GM12891 (cell line): ENCODE data around the gene PCGF3.

Experiments used
- PAX5 ChIP-seq: IDR thresholded peaks from 2 replicates; pipeline ENCODE4 v1.6.1; 2011; ENCODE audit warnings: low read length, moderate library complexity, mild to moderate bottlenecking; ENCODE audit not compliant: insufficient read depth, severe bottlenecking
- POLR2A ChIP-seq: IDR thresholded peaks from 2 replicates; pipeline ENCODE4 v1.6.1; 2011; ENCODE audit warnings: low read depth, low read length, control low read depth
- POLR2AphosphoS5 ChIP-seq: IDR thresholded peaks from 2 replicates; pipeline ENCODE4 v1.6.1; 2011; ENCODE audit warnings: low read depth, low read length, control low read depth
- TAF1 ChIP-seq: IDR thresholded peaks from 2 replicates; pipeline ENCODE4 v1.6.1; 2011; ENCODE audit warnings: low read depth, low read length, control low read depth

- TF ChIP-seq TAF1 (no peak), POLR2A (no peak), POLR2AphosphoS5 (no peak), PAX5 (no peak)
Measured at GRCh38 chr4:757111-757510, 51.5 kb downstream of the PCGF3 start.
